NCI-H128 (cell line): ENCODE data around the gene AGFG1.

Source experiments
- DNase-seq: peaks from one replicate; lab custom pipeline; 2025; ENCODE audit not compliant: unreplicated experiment; lab: John Stamatoyannopoulos, UW

The AGFG1 gene, protein sequence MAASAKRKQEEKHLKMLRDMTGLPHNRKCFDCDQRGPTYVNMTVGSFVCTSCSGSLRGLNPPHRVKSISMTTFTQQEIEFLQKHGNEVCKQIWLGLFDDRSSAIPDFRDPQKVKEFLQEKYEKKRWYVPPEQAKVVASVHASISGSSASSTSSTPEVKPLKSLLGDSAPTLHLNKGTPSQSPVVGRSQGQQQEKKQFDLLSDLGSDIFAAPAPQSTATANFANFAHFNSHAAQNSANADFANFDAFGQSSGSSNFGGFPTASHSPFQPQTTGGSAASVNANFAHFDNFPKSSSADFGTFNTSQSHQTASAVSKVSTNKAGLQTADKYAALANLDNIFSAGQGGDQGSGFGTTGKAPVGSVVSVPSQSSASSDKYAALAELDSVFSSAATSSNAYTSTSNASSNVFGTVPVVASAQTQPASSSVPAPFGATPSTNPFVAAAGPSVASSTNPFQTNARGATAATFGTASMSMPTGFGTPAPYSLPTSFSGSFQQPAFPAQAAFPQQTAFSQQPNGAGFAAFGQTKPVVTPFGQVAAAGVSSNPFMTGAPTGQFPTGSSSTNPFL

DNA sequence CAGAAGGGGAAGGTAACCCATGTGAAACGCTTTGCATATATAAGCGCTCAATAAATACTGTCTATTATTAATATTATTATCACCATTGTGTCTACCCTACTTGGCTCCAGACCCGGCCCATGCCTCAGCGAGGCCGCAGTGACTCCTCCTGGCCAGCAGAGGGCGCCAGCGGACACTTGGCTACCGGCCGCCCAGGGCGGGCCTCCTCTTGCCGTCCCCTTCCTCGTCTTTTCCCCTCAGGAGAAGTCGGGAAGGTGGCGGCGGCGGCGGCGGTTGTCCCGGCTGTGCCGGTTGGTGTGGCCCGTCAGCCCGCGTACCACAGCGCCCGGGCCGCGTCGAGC lies at the start of gene AGFG1:
AGFG1 (plus strand) TSS at position 233 of the 341 bp plus-strand sequence. CDS start 266 bp downstream, outside the sequence.
- DNase-seq: peak; percentile 30

DNA sequence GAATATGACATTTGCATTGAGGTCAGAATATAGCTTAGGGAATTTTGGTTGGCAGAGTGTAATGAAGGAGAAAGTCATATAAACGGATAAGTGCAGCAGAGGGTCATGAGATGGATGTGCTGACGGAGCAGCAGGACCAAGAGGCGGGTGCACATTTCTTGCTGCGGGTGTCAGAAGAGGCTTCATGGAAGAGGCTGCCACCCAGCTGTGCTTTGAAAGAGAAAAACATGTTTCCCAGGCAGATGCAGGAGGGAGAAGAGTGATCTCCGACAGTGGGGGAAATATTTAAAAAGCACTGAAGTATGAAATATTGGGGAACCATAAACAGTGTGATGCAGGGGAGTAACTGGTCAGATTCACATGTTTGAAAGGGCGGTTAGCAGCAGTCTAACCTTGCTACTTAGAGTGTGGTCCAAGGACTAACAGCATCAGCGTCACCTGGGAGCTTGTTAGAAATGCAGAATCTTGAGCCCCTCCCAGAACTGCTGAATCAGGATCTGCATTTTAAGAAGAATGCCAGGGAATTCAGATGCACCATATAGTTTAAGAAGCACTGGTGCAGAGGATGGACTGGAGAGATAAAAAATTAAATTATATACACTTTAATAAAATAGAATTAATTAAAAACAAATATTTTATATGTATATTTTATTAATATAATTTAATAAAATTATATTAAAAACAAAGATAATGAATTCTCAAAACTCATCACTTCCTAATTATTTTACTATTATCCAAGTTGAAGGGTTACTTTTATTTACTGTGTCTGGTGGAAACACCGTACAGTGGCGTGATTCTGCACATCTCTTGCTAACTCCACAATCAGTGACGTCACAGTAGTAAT lies 48.1 kb upstream of the AGFG1 start:
- DNase-seq: no peak

DNA sequence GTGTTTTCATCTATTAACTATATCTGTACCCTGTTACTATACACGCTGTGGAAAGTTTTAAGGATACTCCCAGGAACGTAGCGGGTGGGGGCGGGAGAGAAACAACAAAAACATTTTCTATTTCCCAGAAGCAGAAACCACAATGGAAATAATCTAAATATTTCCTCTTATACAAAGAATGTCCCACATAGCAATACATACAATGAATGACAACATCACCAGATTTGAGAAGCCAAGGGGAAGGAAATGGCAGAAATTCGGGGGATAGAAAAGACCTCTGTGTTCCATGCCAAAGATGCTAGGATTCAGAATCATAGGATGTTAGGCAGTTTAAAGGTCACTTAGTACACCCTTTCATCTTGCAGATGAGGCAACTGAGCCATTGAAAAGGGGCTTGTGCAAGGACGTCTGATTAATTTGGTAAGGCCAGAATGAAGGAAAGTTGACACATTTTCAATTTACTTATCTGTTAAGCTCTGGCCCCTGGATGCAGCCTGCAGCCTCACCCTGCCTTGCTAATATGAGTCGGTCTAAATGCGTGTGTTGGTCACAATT lies 43.1 kb upstream of the AGFG1 start:
- no peak for DNase-seq

DNA sequence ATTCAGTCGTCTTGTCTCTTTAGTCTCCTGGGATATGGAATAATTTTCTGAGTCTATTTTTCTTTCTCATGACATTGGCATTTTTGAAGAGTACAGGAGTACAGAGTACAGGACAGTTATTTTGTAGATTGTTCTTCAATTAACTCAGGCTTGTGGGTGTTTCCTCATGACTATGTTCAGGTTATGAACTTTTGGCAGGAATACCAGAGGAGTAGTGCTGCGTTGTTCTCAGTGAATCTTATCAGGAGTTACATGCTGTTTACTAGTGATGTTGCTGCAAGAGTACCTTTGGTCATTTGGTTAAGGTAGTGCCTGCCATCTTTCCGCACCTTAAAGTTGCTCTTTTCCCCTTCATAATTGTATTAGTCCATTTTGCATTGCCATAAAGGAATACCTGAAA lies 41.3 kb upstream of the AGFG1 start:
- no peak for DNase-seq

DNA sequence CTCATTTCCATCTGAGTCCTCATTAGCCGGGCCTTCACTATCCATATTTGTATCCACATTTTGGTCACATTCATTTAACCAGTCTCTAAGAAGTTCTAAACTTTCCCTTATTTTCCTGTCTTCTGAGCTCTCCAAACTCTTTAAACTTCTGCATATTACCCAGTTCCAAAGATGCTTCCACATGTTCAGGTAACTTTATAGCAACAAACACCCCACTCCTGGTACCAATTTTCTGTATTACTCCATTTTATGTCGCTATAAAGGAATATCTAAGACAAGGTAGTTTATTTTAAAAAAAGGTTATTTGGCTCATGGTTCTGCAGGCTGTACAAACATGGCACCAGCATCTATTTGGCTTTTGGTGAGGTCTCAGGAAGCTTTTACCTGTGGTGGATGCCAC lies 38.8 kb upstream of the AGFG1 start:
- DNase-seq: no peak

DNA sequence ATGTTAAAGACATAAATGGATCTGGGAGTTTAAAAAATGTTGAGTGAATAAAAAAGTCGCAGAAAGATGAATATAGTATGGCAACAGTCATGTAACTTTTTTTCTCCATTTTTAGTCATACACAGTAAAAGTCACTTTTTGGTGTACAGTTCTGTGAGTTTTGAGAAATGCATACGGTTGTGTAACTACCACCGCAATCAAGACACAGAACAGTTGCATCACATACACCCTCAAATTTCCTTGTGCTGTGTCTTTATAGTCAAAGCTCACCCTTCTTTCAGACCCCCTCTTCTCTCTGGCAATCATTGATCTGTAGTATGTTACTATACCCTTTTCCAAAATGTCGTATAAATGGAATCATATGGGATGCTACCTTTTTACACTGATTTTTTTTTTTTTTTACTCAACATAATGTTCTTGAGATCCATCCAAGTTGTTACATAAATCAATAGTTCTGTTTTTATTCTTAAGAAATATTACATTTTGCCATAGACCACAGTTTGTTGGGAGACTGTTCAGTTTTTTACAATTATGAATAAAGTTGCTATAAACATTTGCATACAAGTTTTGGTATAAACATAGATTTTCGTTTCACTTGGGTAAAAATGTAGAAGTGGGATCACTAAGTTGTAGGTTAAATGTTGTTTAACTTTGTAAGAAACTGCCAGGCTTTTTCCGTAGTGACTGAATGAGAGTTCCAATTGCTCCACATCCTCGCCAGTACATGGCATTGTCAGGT lies 35.4 kb upstream of the AGFG1 start:
- DNase-seq: no peak

DNA sequence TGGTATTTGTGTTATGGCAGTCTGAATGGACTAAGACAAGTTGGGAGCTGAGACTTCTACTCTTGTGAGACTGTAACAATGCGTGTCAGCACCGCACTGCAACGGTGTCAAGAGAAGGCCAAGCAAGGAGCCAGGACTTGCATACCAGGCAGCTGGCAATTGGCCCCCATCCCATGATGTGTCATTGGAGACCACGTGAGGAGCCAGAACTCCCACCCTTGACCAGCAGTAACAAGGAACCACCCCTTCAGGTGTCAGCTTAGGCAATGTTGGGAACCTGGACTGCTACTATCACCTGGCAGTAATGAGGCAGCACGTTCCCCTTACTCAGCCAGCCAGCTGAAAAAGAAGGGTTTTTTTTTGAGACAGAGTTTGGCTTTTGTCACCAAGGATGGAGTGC lies 32.7 kb upstream of the AGFG1 start:
- DNase-seq: no peak

DNA sequence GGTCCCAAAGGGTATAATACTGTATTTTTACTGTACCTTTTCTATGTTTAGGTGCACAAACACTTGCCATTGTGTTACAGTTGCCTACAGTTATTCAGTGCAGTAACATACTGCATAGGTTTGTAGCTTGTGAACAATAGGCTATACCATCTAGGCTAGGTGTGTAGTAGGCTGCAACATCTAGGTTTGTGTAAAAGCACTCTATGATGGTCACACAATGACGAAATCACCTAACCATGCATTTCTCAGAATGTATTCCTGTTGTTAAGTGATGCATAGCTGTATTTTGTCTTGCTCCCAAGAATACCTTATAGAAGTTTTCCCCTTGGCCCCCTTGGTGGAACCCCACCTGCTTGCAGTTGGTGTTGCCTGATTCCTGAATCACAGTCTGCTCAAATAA lies 29.3 kb upstream of the AGFG1 start:
- no peak for DNase-seq

DNA sequence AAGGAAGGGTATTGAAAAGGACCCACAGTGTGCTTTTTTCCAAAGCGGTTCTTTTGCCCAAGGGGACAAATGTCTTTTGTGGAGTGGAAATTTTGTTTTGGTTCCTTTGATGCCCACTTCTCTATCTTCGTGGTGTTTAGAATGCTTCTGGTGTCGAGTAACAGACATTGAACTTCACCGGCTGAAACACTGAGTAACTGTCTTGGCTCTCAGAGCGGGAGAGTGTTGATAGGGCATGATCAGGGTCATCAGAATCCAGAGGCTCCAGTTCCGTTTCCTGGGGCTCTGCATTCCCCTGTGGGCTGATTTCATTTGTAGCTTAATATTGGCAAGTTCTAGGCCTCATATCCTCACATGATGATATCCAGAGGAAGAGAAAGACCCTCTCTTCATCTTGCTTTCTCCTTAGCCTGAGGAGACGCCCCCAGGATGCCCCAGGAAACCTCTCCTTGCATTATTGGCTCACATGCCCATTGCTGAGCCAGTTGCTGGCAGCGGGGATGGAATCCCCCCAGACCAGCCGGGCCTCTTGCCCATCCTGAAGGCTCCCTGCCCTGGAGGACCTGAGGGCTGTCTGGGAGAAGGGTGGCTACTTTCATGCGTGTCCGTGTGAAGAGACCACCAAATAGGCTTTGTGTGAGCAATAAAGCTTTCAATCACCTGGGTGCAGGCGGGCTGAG lies 27.9 kb upstream of the AGFG1 start:
- no peak for DNase-seq

DNA sequence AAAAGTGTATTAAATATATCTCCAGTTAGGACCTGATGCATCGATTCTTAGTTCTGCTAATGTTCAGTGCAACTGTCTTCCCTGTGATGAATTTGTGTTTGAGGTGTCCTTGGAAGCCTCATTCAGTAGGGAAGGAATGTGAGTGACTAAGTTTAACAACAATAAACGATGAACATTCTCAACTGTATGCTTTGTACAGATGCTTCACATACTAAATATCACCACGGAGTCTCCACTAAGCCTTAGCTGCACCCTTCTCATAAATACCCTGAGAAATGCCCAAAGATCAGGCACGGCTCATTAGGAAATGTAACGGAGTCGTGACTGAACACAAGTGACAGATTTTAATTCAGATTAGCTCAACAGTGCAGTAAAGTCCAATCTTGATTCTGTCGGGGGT lies 24.4 kb upstream of the AGFG1 start:
- no peak for DNase-seq

DNA sequence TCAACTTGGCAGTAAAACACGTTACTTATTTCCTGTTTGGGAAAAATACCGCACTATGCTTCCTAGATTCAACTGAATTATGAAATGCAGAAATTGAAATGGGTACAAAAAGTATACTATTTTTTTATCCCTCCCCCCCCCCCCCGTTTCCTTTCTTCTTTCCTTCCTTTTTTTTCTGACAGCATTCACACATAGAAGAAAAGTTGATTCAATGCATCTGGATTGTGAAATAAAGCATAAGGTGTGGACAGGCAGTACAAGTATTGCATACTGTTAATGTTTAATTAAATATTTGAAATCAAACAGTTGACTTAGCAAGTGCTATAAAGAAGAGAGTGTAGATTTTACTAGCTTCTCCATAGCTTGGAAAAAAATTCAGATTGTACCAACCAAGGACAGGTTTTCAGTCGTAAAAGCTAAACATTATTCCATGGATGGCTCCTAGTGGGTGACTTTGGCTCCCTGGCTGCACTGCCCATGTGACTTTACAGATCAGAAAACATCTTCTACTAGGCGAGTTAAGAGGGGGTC lies 21.6 kb upstream of the AGFG1 start:
- no peak for DNase-seq

DNA sequence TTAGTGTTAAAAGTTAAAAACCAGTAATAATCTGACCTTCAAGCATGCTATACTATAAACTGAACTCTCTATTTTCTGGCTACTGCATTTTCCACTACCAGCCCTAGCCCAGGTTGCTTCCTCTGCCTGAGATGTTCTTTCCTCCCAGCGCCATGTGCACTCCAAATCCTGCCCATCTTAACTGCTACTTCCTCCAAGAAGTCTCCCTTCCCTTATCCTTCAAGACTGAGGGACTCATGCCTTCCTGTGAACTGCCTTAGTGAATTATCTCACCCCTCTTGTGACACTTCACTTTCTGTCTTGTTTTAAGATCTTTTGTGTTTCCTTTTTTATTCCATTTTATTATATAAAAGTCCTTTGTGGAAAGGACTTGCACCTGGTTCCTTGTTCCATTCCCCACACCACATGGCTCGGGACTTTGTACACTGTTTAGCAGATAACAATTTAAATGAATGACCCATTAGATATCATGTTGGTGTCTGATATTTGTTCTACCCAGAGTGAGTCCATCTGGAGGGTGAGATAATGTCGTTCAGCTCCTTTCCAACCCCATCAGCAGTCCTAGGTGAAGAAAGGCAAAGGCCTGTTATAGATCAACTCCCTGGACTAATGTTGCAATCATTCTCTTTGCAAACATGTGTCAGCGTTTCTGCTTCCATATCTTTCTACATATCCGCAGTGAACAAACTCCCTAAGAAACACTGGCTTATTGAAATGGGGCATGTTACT lies 20.9 kb upstream of the AGFG1 start:
- DNase-seq: no peak

DNA sequence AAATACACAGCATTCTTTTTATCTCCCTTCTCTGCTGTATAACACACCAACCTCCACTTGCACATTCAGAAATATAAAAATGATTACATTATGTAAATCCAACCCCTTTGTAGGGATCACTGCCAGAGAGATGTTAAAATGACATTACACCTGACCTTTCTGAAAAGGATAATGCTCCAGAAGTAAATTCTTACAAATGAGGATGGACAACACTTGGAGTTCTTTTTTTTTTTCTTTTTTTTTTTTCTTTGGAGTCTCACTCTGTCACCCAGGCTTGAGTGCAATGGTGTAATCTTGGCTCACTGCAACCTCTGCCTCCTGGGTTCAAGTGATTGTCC lies 20.3 kb upstream of the AGFG1 start:
- no peak for DNase-seq

DNA sequence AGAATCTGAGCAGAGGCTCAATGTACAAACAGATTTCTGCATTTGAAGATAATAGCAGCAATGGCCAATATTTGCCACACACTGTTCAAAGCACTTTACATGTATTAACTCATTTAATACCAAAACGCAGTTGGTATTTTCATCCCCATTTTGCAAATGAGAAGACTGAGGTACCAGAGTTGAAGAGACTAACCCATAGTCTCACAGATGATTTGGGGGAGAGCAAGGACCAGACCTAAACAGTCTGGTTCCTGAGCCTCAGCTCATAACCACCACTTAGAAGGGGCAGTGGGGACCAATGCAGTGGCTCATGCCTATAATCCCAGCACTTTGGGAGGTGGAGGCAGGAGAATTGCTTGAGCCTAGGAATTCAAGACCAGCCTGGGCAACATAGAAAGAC lies 18.1 kb upstream of the AGFG1 start:
- no peak for DNase-seq

DNA sequence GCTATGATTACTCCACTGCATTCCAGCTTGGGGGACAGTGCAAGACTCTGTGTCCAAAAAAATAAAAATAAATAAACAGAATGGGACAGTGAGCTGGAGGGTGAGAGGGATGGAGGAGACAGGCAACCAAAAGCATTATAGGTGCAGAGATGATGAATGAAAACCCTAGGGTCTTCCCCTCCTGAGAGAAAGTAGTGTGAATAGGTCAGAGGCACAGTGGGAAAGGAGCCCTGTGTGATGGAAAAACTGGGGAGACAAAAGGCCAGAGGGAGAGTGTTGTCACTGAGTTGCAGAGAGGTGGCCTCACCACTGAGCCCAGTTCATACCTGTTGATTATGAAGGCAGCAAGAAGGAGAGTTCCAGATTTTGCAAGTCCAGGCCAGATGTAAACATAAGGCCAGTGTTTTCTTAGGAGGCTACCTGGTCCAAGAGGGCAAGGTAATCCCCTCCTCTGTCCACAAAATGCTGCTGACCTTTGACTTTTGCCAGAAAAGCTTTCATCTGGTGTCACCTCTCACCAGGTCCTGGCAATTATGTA lies 17.6 kb upstream of the AGFG1 start:
- DNase-seq: no peak

DNA sequence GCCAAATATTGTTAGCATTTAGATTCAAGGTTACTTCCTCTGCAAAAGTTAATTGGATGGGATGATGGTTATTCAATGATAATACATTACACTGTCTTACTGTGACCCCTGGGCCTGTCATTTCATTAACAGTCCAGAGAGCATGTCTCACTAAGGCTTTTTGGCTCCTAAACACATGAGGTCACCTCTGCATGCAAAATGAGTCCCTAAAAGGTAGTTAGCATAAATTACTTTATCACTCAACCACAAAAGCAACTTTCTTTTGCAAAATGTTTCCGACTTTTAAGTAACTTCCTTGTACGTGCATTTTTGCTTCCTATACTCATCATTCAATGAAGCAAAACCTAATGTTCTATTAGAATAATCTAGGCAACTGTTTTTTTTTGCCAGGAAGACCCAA lies 16.8 kb upstream of the AGFG1 start:
- DNase-seq: no peak

DNA sequence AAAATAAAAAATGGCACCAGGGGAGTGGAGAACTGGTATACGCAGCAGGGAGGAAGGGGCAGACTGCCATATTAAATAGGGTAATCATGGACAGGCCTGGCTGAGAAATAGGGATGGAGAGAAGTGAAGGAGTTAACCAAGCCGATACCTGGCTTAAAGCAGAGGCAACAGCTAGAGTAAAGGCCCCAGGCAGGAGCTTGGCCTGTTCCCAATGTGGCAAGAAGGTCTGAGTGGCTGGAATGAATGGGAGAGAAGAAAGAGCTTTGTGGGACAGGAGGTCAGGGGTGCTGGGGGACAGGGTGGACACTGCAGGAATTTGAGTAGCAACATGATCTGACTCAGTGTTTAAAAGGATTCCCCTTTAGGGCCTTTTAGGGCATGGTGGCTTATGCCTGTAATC lies 15.9 kb upstream of the AGFG1 start:
- no peak for DNase-seq

DNA sequence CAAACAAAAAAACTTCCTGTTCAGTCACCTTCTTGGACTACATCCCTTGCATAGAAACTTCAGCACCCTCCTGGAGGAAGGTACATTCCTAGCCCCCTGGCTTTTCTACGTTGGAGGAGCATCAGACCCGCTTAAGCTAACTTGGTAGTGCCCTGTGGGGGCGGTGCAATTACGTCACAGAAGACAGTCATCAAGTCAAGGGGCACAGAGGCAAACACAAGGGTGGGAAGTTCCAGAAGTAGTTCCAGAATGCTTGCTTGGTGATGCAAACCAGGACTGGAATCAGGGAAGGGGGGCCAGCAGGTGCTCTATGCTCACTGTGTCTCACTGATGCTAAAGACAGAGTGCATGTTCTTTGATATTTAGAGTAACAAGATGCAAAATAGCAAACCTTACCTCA lies 15.2 kb upstream of the AGFG1 start:
- DNase-seq: no peak

DNA sequence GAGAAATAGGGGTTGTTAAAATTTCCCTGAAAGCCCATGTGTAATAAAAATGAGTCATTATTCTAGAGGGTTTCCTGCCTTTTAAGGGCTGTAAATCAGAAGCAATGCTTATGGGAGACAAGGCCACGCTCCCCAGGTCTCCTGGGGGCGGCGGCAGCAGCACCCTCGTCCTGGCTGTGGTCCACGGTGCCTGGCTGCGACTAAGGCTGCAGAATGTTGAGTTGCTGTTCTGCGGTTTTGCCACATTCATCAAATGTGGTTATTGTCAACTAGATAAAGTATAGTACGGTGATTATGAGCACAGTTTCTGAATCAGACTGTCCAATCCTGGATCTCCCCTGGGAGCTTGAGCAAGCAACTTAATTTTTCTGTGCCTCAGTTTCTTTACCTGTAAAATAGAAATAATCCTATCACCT lies 11.9 kb upstream of the AGFG1 start:
- no peak for DNase-seq

DNA sequence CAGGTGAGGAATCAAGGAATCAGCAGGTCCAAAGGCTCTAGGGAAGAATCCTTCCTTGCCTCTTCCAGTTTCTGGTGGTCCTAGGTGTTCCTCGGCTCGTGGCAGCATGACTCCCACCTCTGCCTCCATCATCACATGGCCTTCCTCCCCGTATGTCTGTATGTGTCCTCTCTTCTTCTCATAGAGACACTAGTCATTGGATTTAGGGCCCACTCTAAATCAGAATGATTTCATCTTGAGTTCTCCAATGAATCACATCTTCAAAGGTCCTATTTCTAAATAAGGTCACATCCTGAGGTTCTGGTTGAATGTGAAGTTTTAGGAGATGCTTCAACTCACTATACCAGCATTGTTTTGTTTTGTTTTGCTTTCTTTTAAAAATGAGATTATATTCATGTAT lies 11.1 kb upstream of the AGFG1 start:
- DNase-seq: no peak
